GM12878 (cell line): ENCODE measurements around the gene NUP214. TPM values are rescaled to one million over a fixed set of nuclear protein-coding genes. Genes with fewer than 3 reads are reported as not detected.

Source experiments
- ATAC-seq: fragments of 200-7000 bp; cut with Tn5 transposase; 3 replicates; pipeline ENCODE4 v1.9.1; 2020; ENCODE audit warnings: mild to moderate bottlenecking, moderate library complexity
- BruUV-seq: library from RNA; stranded (reverse); fragments of 400-500 nt; replicated peaks from 2 replicates; lab custom pipeline; 2021; lab: Mats Ljungman, UMichigan
- CTCF ChIA-PET: fragments of 300-600 bp; sonication (Branson Sonifier 250); formaldehyde crosslinking; extraction: SDS; loops from one replicate; lab custom pipeline; 2021; ENCODE audit warnings: inconsistent platforms; lab: Yijun Ruan, JAX
- POLR2A ChIA-PET: fragments of 350-600 bp; formaldehyde crosslinking; extraction: SDS; loops from one replicate; lab custom pipeline; 2021; ENCODE audit warnings: inconsistent platforms; lab: Charles Lee
- RAD21 ChIA-PET: fragments of 300-600 bp; sonication (Branson Sonifier 250); formaldehyde crosslinking; loops from one replicate; lab custom pipeline; 2023; ENCODE audit warnings: antibody characterized with exemption; ENCODE audit not compliant: unreplicated experiment; lab: Charles Lee
- SMC1A ChIA-PET: fragments of 300-600 bp; sonication (Branson Sonifier 250); formaldehyde crosslinking; loops from one replicate; lab custom pipeline; 2023; ENCODE audit not compliant: unreplicated experiment, uncharacterized antibody; lab: Charles Lee
- DNase-seq: peaks from one replicate; pipeline ENCODE4 v3.0.0-alpha.2; 2011; ENCODE audit warnings: low read depth, low spot score
- FAIRE-seq: peaks from 3 replicates; lab custom pipeline; 2011; peaks lifted over from hg19 to GRCh38; lab: Jason Lieb, UNC
- H2AFZ ChIP-seq: 2 replicates; pipeline ENCODE4 v1.6.0; 2011; ENCODE audit warnings: low read depth, low read length, control low read depth; ENCODE audit not compliant: control insufficient read depth
- H3K27ac ChIP-seq: 2 replicates; pipeline ENCODE4 v1.5.1; 2011; ENCODE audit warnings: control low read depth; ENCODE audit not compliant: control insufficient read depth, insufficient read depth
- H3K27me3 ChIP-seq, 2 experiments: replicated peaks in 1 of 2; 2 replicates each; pipeline versions ENCODE4 v1.6.0 to v1.6.1; 2011; ENCODE audit warnings: low read length in 1 of 2; ENCODE audit not compliant: control insufficient read depth in 2 of 2, insufficient read depth in 2 of 2
- H3K36me3 ChIP-seq, 2 experiments: 2 replicates each; pipeline ENCODE4 v1.5.1; 2011; ENCODE audit warnings: low read length in 1 of 2; ENCODE audit not compliant: control insufficient read depth in 2 of 2, insufficient read depth in 2 of 2
- H3K4me1 ChIP-seq: 2 replicates; pipeline ENCODE4 v1.6.1; 2011; ENCODE audit warnings: mild to moderate bottlenecking, low read length, moderate library complexity, mixed read lengths; ENCODE audit not compliant: control insufficient read depth, insufficient read depth
- H3K4me2 ChIP-seq: 2 replicates; pipeline ENCODE4 v1.6.0; 2011; ENCODE audit warnings: control low read depth; ENCODE audit not compliant: control insufficient read depth, insufficient read depth
- H3K4me3 ChIP-seq: fragments of 200-600 bp; sonication (generic); 2 replicates; pipeline ENCODE4 v1.5.1; 2016
- H3K79me2 ChIP-seq: 2 replicates; pipeline ENCODE4 v1.6.0; 2011; ENCODE audit warnings: low read length; ENCODE audit not compliant: control insufficient read depth, insufficient read depth
- H3K9ac ChIP-seq: 2 replicates; pipeline ENCODE4 v1.8.0; 2011; ENCODE audit warnings: low read length, control low read depth, mixed read lengths; ENCODE audit not compliant: control insufficient read depth, insufficient read depth
- H3K9me3 ChIP-seq: replicated peaks from 3 replicates; pipeline ENCODE4 v1.5.1; 2011; ENCODE audit warnings: mild to moderate bottlenecking, low read length; ENCODE audit not compliant: control insufficient read depth, insufficient read depth
- H4K20me1 ChIP-seq: 2 replicates; pipeline ENCODE4 v1.6.0; 2011; ENCODE audit not compliant: control insufficient read depth, insufficient read depth
- BACH1 ChIP-seq: fragments of 450-650 bp; IDR thresholded peaks from 2 replicates; pipeline ENCODE4 v1.6.1; 2017; ENCODE audit warnings: mild to moderate bottlenecking, borderline replicate concordance
- CREM ChIP-seq: IDR thresholded peaks from 2 replicates; pipeline ENCODE4 v1.6.1; 2014; ENCODE audit warnings: antibody characterized with exemption, low read depth
- FOXM1 ChIP-seq: IDR thresholded peaks from 2 replicates; pipeline ENCODE4 v1.6.1; 2012; ENCODE audit warnings: low read depth, mild to moderate bottlenecking, inconsistent platforms, low read length, moderate library complexity
- HDAC2 ChIP-seq: fragments of 200-600 bp; sonication (generic); IDR thresholded peaks from 2 replicates; pipeline ENCODE4 v1.6.1; 2017
- HDGF ChIP-seq: fragments of 450-650 bp; IDR thresholded peaks from 2 replicates; pipeline ENCODE4 v1.6.1; 2016; ENCODE audit warnings: antibody characterized with exemption
- IRF5 ChIP-seq: fragments of 450-650 bp; IDR thresholded peaks from 2 replicates; pipeline ENCODE4 v1.6.1; 2017; ENCODE audit warnings: borderline replicate concordance
- KDM1A ChIP-seq: fragments of 200-600 bp; sonication (generic); IDR thresholded peaks from 2 replicates; pipeline ENCODE4 v1.6.1; 2016; ENCODE audit warnings: borderline replicate concordance
- MTA3 ChIP-seq: IDR thresholded peaks from 2 replicates; pipeline ENCODE4 v1.6.1; 2012; ENCODE audit warnings: low read length, inconsistent platforms, borderline replicate concordance
- NBN ChIP-seq: fragments of 450-650 bp; IDR thresholded peaks from 2 replicates; pipeline ENCODE4 v1.6.1; 2016
- NR2C2 ChIP-seq: IDR thresholded peaks from 2 replicates; pipeline ENCODE4 v1.6.1; 2011; ENCODE audit warnings: borderline replicate concordance, low read depth; ENCODE audit not compliant: control insufficient read depth, insufficient read length
- PAX8 ChIP-seq: fragments of 450-650 bp; IDR thresholded peaks from 2 replicates; pipeline ENCODE4 v1.6.1; 2017; ENCODE audit warnings: mild to moderate bottlenecking, moderate library complexity
- RAD51 ChIP-seq: fragments of 450-650 bp; IDR thresholded peaks from 2 replicates; pipeline ENCODE4 v1.6.1; 2016; ENCODE audit warnings: moderate library complexity, mild to moderate bottlenecking, inconsistent platforms
- SMARCA5 ChIP-seq: fragments of 450-650 bp; IDR thresholded peaks from 2 replicates; pipeline ENCODE4 v1.6.1; 2017; ENCODE audit warnings: mild to moderate bottlenecking
- SREBF1 ChIP-seq: IDR thresholded peaks from 2 replicates; pipeline ENCODE4 v1.6.1; 2012; ENCODE audit warnings: mild to moderate bottlenecking, low read length
- TAF1 ChIP-seq: IDR thresholded peaks from 2 replicates; pipeline ENCODE4 v1.6.1; 2011; ENCODE audit warnings: mild to moderate bottlenecking, low read depth, low read length, borderline replicate concordance
- ZNF207 ChIP-seq: fragments of 450-650 bp; IDR thresholded peaks from 2 replicates; pipeline ENCODE4 v1.6.1; 2014; ENCODE audit warnings: antibody characterized with exemption, mild to moderate bottlenecking, borderline replicate concordance
- ZNF687 ChIP-seq: fragments of 450-650 bp; IDR thresholded peaks from 2 replicates; pipeline ENCODE4 v1.6.1; 2017; ENCODE audit warnings: mild to moderate bottlenecking, moderate library complexity
- WGBS: methylation state at CpG from one replicate; pipeline ENCODE4 v1.1.6; 2016; ENCODE audit warnings: low lambda C conversion rate; ENCODE audit not compliant: insufficient replicate concordance, insufficient coverage; ENCODE audit errors: missing lambda C conversion rate; 5-methylcytosine and 5-hydroxymethylcytosine counted together
- in situ Hi-C: fragments of 300-500 bp; cut with MboI; formaldehyde crosslinking; loops from 9 replicates; pipeline ENCODE4 v1.14.3; 2018; ENCODE audit warnings: mixed read lengths
- intact Hi-C: fragments of 100-400 bp; cut with micrococcal nuclease; formaldehyde crosslinking; loops from one replicate; pipeline ENCODE4 v1.14.2; 2022; ENCODE audit not compliant: unreplicated experiment
- polyA plus RNA-seq, 11 experiments: library from polyadenylated mRNA; depleted of rRNA in 4 of 11; unstranded in 6 of 11; stranded (reverse) in 5 of 11; fragments of >200 nt; fragmentation: Nextera tagmentation in 4 of 11; fragmentation: Illumina TruSeq in 1 of 11; extraction: Ambion mirVana in 4 of 11; extraction: Trizol in 1 of 11; gene quantifications; 1 replicate in 1 of 11; 2 replicates in 10 of 11; pipeline versions ENCODE4 v1.2.1 to v1.2.3, GENCODE V29; 2011 to 2016; ENCODE audit warnings: inconsistent platforms in 2 of 11, missing spikeins in 2 of 11, low read depth in 1 of 11
- total RNA-seq, 4 experiments: library from RNA; depleted of rRNA in 3 of 4; stranded (reverse); fragments of >200 nt in 3 of 4; fragmentation: Illumina TruSeq in 1 of 4; extraction: Trizol in 1 of 4; gene quantifications; 2 replicates each; pipeline versions ENCODE4 v1.2.1 to v1.2.3, GENCODE V29; 2013 to 2021

The NUP214 gene
- total and polyA plus RNA-seq, 10 of the 15 experiments (the other 5 are each of a cell fraction or from before 2014, with no cell fraction given) = 11.7 to 53.8 (median 17.6) TPM

DNA sequence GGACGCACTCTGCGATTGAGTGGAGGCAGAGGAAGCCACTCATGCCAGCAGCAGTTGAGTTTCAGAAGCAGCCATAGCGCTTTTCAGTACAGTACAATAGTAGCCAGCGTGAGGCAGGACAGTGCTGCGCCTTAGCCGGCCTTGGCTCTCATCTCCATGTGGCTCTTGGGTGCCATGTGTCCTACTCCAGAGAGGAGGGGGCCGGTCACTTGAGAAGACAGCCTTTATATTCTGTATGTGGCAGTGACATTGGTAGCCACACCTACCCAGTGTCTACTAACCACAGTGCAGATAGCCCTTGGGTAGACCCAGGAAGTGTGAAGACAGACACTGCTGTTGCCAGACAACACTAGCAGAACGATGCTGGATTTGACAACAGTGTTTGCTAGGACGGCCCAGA, 108.6 kb downstream of the NUP214 start:
- H3K27ac ChIP-seq = no peak overlapping the region
- DNase-seq = no peak
- ChIA-PET CTCF (no interaction called here), SMC1A (no interaction called here), POLR2A (no interaction called here), RAD21 (no interaction called here)
- no peak for FAIRE-seq
- ATAC-seq = no peak
- H3K4me3 ChIP-seq = no peak overlapping the region
- H3K4me2 ChIP-seq = no peak overlapping the region
- no TSS peak for BruUV-seq
- H3K36me3 ChIP-seq = peaks cover 10 to 19% of the 10 kb centered on the region in 2 experiments
- in situ Hi-C loops = no loop called here
- H3K9ac ChIP-seq = no peak overlapping the region
- H2AFZ ChIP-seq = no peak overlapping the region
- H3K27me3 ChIP-seq = no peaks in the 10 kb centered on the region
- intact Hi-C loops = no loop called here
- H4K20me1 ChIP-seq = no peaks in the 10 kb centered on the region
- H3K9me3 ChIP-seq = no peaks in the 10 kb centered on the region
- H3K79me2 ChIP-seq = no peaks in the 10 kb centered on the region
- WGBS = over 99% methylated on average over 9 of the region's 9 CpGs
- H3K4me1 ChIP-seq = peaks cover 17% of the 10 kb centered on the region
- TF ChIP-seq TAF1 = no peak
- no peak for TF ChIP-seq PAX8
- no peak for TF ChIP-seq NR2C2
- no peak for TF ChIP-seq ZNF687
- TF ChIP-seq NBN = no peak
- no peak for TF ChIP-seq CREM
- no peak for TF ChIP-seq ZNF207
- no peak for TF ChIP-seq SREBF1
- no peak for TF ChIP-seq HDGF
- TF ChIP-seq BACH1 = no peak
- TF ChIP-seq FOXM1 = no peak
- TF ChIP-seq MTA3 = no peak
- TF ChIP-seq HDAC2 = no peak
- TF ChIP-seq SMARCA5 = no peak
- no peak for TF ChIP-seq KDM1A
- no peak for TF ChIP-seq RAD51
- TF ChIP-seq IRF5 = no peak
